ENCODE data around the gene CCKAR.

CCKAR gene

GRCh38 chr4:26459756-26460530, 30.3 kb downstream of the CCKAR start:
- no peak for DNase-seq (ENCODE audit: low read depth in 2 of 3, low spot score in 1 of 3)

- no peak for DNase-seq (ENCODE audit: low read depth in 2 of 3, low spot score in 1 of 3)
Observed at GRCh38 chr4:26459054-26459755, 31.1 kb downstream of the CCKAR start.

GRCh38 chr4:26458157-26458561, 32.1 kb downstream of the CCKAR start:
- DNase-seq (ENCODE audit: low read depth in 2 of 3, low spot score in 1 of 3) = no peak

GRCh38 chr4:26457412-26457811, 32.9 kb downstream of the CCKAR start:
- DNase-seq (ENCODE audit: low read depth in 2 of 3, low spot score in 1 of 3) = no peak

GRCh38 chr4:26455571-26455970, 34.7 kb downstream of the CCKAR start:
- no peak for DNase-seq (ENCODE audit: low read depth in 2 of 3, low spot score in 1 of 3)

GRCh38 chr4:26454961-26455360, 35.3 kb downstream of the CCKAR start:
- DNase-seq (ENCODE audit: low read depth in 2 of 3, low spot score in 1 of 3) = no peak

GRCh38 chr4:26452565-26453531, 37.4 kb downstream of the CCKAR start:
- no peak for DNase-seq (ENCODE audit: low read depth in 2 of 3, low spot score in 1 of 3)

- no peak for DNase-seq (ENCODE audit: low read depth in 2 of 3, low spot score in 1 of 3)
Observed at GRCh38 chr4:26451597-26451996, 38.7 kb downstream of the CCKAR start.

GRCh38 chr4:26450418-26450817, 39.9 kb downstream of the CCKAR start:
- no peak for DNase-seq (ENCODE audit: low read depth in 2 of 3, low spot score in 1 of 3)

GRCh38 chr4:26447378-26447777, 42.9 kb downstream of the CCKAR start:
- no peak for DNase-seq (ENCODE audit: low read depth in 2 of 3, low spot score in 1 of 3)

- DNase-seq (ENCODE audit: low read depth in 2 of 3, low spot score in 1 of 3) = no peak
Observed at GRCh38 chr4:26441771-26442170, 48.5 kb downstream of the CCKAR start.

GRCh38 chr4:26441102-26441501, 49.2 kb downstream of the CCKAR start:
- DNase-seq (ENCODE audit: low read depth in 2 of 3, low spot score in 1 of 3) = no peak

GRCh38 chr4:26434030-26434639, 56.1 kb downstream of the CCKAR start:
- no peak for DNase-seq (ENCODE audit: low read depth in 2 of 3, low spot score in 1 of 3)

GRCh38 chr4:26433556-26433955, 56.7 kb downstream of the CCKAR start:
- no peak for DNase-seq (ENCODE audit: low read depth in 2 of 3, low spot score in 1 of 3)

GRCh38 chr4:26432419-26432818, 57.9 kb downstream of the CCKAR start:
- no peak for DNase-seq (ENCODE audit: low read depth in 2 of 3, low spot score in 1 of 3)

GRCh38 chr4:26431461-26432180, 58.7 kb downstream of the CCKAR start:
- DNase-seq (ENCODE audit: low read depth in 2 of 3, low spot score in 1 of 3) = no peak
